B cell (primary cell): Measurements from ENCODE around the gene ARL17A. TPM values are rescaled to one million over a fixed set of nuclear protein-coding genes. Genes with fewer than 3 reads are reported as not detected.
"Not testable (repeated sequence)": the region's sequence is repeated elsewhere in the genome, so short reads cannot be mapped to it uniquely, and the experiment has no call there.

Source experiments
- ATAC-seq: fragments of 200-7000 bp; cut with Tn5 transposase; one replicate; pipeline ENCODE4 v1.10.0; 2021; ENCODE audit warnings: low read depth, mild to moderate bottlenecking, moderate number of reproducible peaks, moderate library complexity
- CTCF ChIA-PET: fragments of 350-600 bp; sonication (Branson Sonifier 250); formaldehyde crosslinking; loops from one replicate; lab custom pipeline; 2021; ENCODE audit warnings: antibody characterized with exemption, inconsistent platforms; lab: Charles Lee
- POLR2A ChIA-PET: fragments of 350-600 bp; sonication (Branson Sonifier 250); formaldehyde crosslinking; loops from one replicate; lab custom pipeline; 2021; ENCODE audit warnings: antibody characterized with exemption; lab: Charles Lee
- DNase-seq: peaks from one replicate; pipeline ENCODE4 v3.0.0; 2013
- H2AFZ ChIP-seq: 2 replicates; pipeline ENCODE4 v1.6.1; 2012; ENCODE audit warnings: mild to moderate bottlenecking, low read depth, low read length; ENCODE audit not compliant: insufficient read depth, poor library complexity, severe bottlenecking
- H3K27ac ChIP-seq, 2 donors: 1 replicate in 1 of 2; 2 replicates in 1 of 2; pipeline ENCODE4 v1.5.1; 2012 to 2013; ENCODE audit warnings: low read length in 2 of 2, mild to moderate bottlenecking in 2 of 2, moderate library complexity in 1 of 2
- H3K27me3 ChIP-seq, 4 experiments: fragments of 200-600 bp in 1 of 4; sonication (generic) in 1 of 4; replicated peaks in 1 of 4; 1 replicate in 2 of 4; 2 replicates in 2 of 4; pipeline versions ENCODE4 v1.6.1 to v1.7.0; 2013 to 2016; ENCODE audit warnings: low read length in 3 of 4, mild to moderate bottlenecking in 2 of 4, mixed read lengths in 1 of 4, moderate library complexity in 1 of 4; ENCODE audit not compliant: insufficient read depth in 4 of 4, control insufficient read depth in 3 of 4; ENCODE audit errors: control extremely low read depth in 1 of 4
- H3K36me3 ChIP-seq, 2 experiments: replicated peaks in 1 of 2; 1 replicate in 1 of 2; 2 replicates in 1 of 2; pipeline versions ENCODE4 v1.6.1 to v1.7.1; 2013; ENCODE audit warnings: low read length in 1 of 2; ENCODE audit not compliant: insufficient read depth in 2 of 2, control insufficient read depth in 1 of 2; ENCODE audit errors: control extremely low read depth in 1 of 2, extremely low read depth in 1 of 2
- H3K4me1 ChIP-seq, 2 donors: fragments of 200-600 bp in 1 of 2; sonication (generic) in 1 of 2; 1 replicate in 1 of 2; 2 replicates in 1 of 2; pipeline versions ENCODE4 v1.5.1 to v1.6.1; 2013 to 2017; ENCODE audit warnings: low read length in 2 of 2; ENCODE audit not compliant: control insufficient read depth in 2 of 2, insufficient read depth in 2 of 2
- H3K4me2 ChIP-seq: replicated peaks from 2 replicates; pipeline ENCODE3; 2012; ENCODE audit warnings: mild to moderate bottlenecking, low read depth, low read length; ENCODE audit not compliant: poor library complexity, severe bottlenecking
- H3K4me3 ChIP-seq, 5 experiments: fragments of 200-600 bp in 1 of 5; sonication (generic) in 1 of 5; 1 replicate in 3 of 5; 2 replicates in 2 of 5; pipeline versions ENCODE4 v1.5.1 to v1.7.0; 2011 to 2016; ENCODE audit warnings: low read length in 4 of 5, mild to moderate bottlenecking in 4 of 5, low read depth in 2 of 5, control low read depth in 1 of 5, moderate library complexity in 1 of 5; ENCODE audit not compliant: insufficient read depth in 1 of 5; ENCODE audit errors: control extremely low read depth in 1 of 5, extremely low read depth in 1 of 5
- H3K79me2 ChIP-seq: fragments of 200-600 bp; sonication (generic); one replicate; pipeline ENCODE4 v1.6.0; 2016; ENCODE audit warnings: low read length; ENCODE audit not compliant: control insufficient read depth, insufficient read depth
- H3K9ac ChIP-seq: fragments of 200-600 bp; sonication (generic); 2 replicates; pipeline ENCODE4 v1.6.1; 2017; ENCODE audit warnings: mild to moderate bottlenecking, low read length, moderate library complexity
- H3K9me3 ChIP-seq, 3 donors: one replicate each; pipeline versions ENCODE4 v1.6.1 to v1.7.1; 2013; ENCODE audit warnings: low read length in 2 of 3; ENCODE audit not compliant: control insufficient read depth in 2 of 3, insufficient read depth in 1 of 3; ENCODE audit errors: control extremely low read depth in 1 of 3
- H4K20me1 ChIP-seq: 2 replicates; pipeline ENCODE4 v1.6.0; 2012; ENCODE audit warnings: mild to moderate bottlenecking, low read length; ENCODE audit not compliant: insufficient read depth, control insufficient read depth, poor library complexity, severe bottlenecking
- H3K27ac Mint-ChIP-seq: one replicate; pipeline ENCODE4 v1.8.0; 2021; ENCODE audit warnings: mixed read lengths
- H3K27me3 Mint-ChIP-seq: one replicate; pipeline ENCODE4 v1.8.0; 2021; ENCODE audit warnings: mixed read lengths
- H3K4me1 Mint-ChIP-seq: one replicate; pipeline ENCODE4 v1.8.0; 2021; ENCODE audit warnings: mixed read lengths
- H3K4me3 Mint-ChIP-seq: one replicate; pipeline ENCODE4 v1.8.0; 2021; ENCODE audit warnings: mixed read lengths
- H3K9me3 Mint-ChIP-seq: one replicate; pipeline ENCODE4 v1.8.0; 2022; ENCODE audit warnings: mixed read lengths; ENCODE audit not compliant: insufficient read depth
- WGBS: methylation state at CpG from one replicate; pipeline ENCODE4 v1.1.5; 2013; ENCODE audit warnings: missing lambda C conversion rate; ENCODE audit not compliant: insufficient coverage; 5-methylcytosine and 5-hydroxymethylcytosine counted together
- intact Hi-C: fragments of 100-400 bp; cut with micrococcal nuclease; formaldehyde crosslinking; loops from one replicate; pipeline ENCODE4 v1.10.0; 2022
- polyA plus RNA-seq: library from polyadenylated mRNA; depleted of rRNA; stranded (reverse); fragments of >200 nt; gene quantifications from 2 replicates; pipeline ENCODE4 v1.2.3, GENCODE V29; 2012
- total RNA-seq, 2 donors: library from RNA; stranded (reverse); fragments of 120-200 nt in 1 of 2; gene quantifications; 1 replicate in 1 of 2; 2 replicates in 1 of 2; pipeline versions ENCODE4 v1.2.3 to v1.2.4, GENCODE V29; 2013 to 2022

The ARL17A gene
- total and polyA plus RNA-seq, 2 donors (not counting 1 experiment from before 2014, with no cell fraction given): 18.5 to 50.4 TPM

DNA sequence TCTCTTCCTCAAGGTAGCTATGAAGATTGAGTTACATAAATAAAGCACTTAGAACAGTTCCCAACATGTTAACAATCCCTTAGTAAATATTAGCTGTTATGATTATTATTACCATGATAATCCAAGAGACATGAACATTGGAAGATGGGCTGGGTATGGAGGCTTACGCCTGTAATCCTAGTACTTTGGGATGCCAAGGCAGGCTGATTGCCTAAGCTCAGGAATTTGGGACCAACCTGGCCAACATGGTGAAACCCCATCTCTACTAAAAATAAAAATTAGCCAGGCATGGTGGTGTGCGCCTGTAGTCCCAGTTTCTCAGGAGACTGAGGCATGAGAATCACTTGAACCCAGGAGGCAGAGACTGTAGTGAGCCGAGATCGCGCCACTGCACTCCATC is 45.2 kb upstream of the ARL17A start:
- H3K4me2 ChIP-seq, H3K27me3 Mint-ChIP-seq, H3K4me3 Mint-ChIP-seq, H3K79me2 ChIP-seq, H3K9me3 Mint-ChIP-seq, ATAC-seq, CTCF ChIA-PET, H2AFZ ChIP-seq, H3K27ac Mint-ChIP-seq, H4K20me1 ChIP-seq, H3K4me1 Mint-ChIP-seq, H3K9ac ChIP-seq, intact Hi-C loops, H3K36me3 ChIP-seq, DNase-seq, POLR2A ChIA-PET, H3K27ac ChIP-seq, H3K27me3 ChIP-seq, H3K9me3 ChIP-seq, H3K4me1 ChIP-seq, H3K4me3 ChIP-seq: not testable (repeated sequence)
- WGBS: no CpG with 5 or more reads among the region's 5 CpGs

DNA sequence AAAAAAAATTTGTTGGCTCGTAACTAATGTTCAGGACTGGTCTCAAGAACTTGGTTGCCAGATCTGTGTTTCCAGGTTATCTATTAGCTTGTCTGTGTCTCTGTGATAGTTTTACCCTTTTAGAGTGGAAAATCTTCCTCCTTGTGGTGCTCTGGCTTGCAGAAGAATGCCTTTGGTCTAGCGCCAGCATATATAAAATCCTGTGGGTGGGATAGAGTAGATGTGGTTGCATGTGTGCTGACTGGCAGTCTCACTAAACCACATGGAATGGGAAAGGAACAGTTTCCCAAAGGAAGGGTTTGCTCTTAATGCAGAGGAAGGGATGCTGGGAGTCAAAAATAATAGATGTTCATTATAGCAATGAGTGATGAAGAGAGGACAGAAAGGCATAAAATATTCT is 44.3 kb upstream of the ARL17A start:
- H3K36me3 ChIP-seq, H3K4me1 Mint-ChIP-seq, POLR2A ChIA-PET, H3K27ac ChIP-seq, DNase-seq, H3K4me1 ChIP-seq, H3K27me3 ChIP-seq, H4K20me1 ChIP-seq, CTCF ChIA-PET, H3K27ac Mint-ChIP-seq, H3K9ac ChIP-seq, ATAC-seq, H3K9me3 ChIP-seq, H3K4me3 Mint-ChIP-seq, H3K79me2 ChIP-seq, H2AFZ ChIP-seq, H3K27me3 Mint-ChIP-seq, H3K4me2 ChIP-seq, intact Hi-C loops, H3K4me3 ChIP-seq, H3K9me3 Mint-ChIP-seq: not testable (repeated sequence)
- no CpG with 5 or more reads among the region's 2 CpGs for WGBS

DNA sequence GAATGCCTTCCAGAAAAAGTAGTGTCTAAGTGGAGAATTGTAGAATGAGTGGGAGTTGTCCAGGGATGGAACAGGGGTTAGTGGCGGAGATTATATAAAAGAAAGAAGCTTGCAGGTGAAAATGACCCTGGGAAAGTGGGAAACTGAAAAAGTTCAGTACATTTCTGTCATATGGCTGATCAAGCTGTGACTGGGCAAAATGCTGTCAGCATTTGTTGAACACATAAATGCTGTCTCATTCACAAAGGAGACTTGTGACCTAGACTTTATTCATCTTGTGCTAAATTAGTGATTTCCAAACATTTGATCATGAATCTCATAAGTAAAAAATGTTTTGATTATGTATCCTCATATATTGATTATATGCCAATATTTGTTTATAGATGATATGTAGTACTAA is 39.5 kb upstream of the ARL17A start:
- POLR2A ChIA-PET, H3K9ac ChIP-seq, H3K27ac Mint-ChIP-seq, H3K4me1 ChIP-seq, H3K4me3 ChIP-seq, H3K36me3 ChIP-seq, intact Hi-C loops, H3K27me3 Mint-ChIP-seq, H3K27me3 ChIP-seq, ATAC-seq, H2AFZ ChIP-seq, H3K27ac ChIP-seq, H3K9me3 ChIP-seq, H4K20me1 ChIP-seq, H3K9me3 Mint-ChIP-seq, CTCF ChIA-PET, H3K4me1 Mint-ChIP-seq, H3K4me2 ChIP-seq, H3K79me2 ChIP-seq, DNase-seq, H3K4me3 Mint-ChIP-seq: not testable (repeated sequence)
- WGBS: no CpG with 5 or more reads among the region's 1 CpG

DNA sequence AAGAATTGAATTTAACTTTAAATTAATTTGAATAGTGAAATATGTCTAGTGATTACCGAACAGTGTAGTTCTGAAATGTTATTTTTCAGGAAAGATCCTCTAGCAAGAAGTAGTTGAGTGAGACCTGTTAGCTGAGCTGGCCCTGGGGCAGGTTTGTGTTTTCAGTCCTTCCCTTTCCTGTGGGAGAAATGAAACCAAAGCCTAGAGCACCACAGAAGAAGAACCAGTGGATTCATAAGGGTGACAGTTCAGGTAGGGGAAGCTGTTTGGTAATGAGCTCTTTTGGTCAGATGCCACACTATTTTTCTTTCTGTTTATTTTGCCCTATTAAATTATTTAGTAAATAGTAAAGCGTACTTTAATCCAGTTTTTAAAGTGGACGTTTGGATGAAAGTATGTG is 37.6 kb upstream of the ARL17A start:
- H3K4me1 Mint-ChIP-seq, ATAC-seq, H3K27ac ChIP-seq, H3K9ac ChIP-seq, H3K4me2 ChIP-seq, H3K9me3 ChIP-seq, H3K4me3 Mint-ChIP-seq, CTCF ChIA-PET, H3K4me1 ChIP-seq, DNase-seq, H3K36me3 ChIP-seq, POLR2A ChIA-PET, H3K79me2 ChIP-seq, H3K27ac Mint-ChIP-seq, H3K27me3 Mint-ChIP-seq, H3K9me3 Mint-ChIP-seq, H3K4me3 ChIP-seq, H4K20me1 ChIP-seq, H3K27me3 ChIP-seq, intact Hi-C loops, H2AFZ ChIP-seq: not testable (repeated sequence)
- WGBS: no CpG with 5 or more reads among the region's 3 CpGs
